Fibroblast of skin of right biceps (primary cell): Measurements from ENCODE around the gene ZBTB3.
"Not testable (repeated sequence)": the region's sequence is repeated elsewhere in the genome, so short reads cannot be mapped to it uniquely, and the experiment has no call there.

ENCODE experiments used
- DNase-seq: peaks from one replicate; pipeline ENCODE4 v3.0.0-alpha.2; 2013

Gene ZBTB3

GRCh38 chr11:62713343-62713742, 40.6 kb downstream of the ZBTB3 start:
- DNase-seq: no peak

- DNase-seq: no peak
Observed at GRCh38 chr11:62712861-62713260, 41.1 kb downstream of the ZBTB3 start.

- DNase-seq: no peak
Observed at GRCh38 chr11:62712276-62712812, 41.6 kb downstream of the ZBTB3 start.

GRCh38 chr11:62710001-62710345, 44.0 kb downstream of the ZBTB3 start:
- peak; percentile 14 for DNase-seq

- DNase-seq: peak; percentile 98
Observed at GRCh38 chr11:62709247-62710000, 44.5 kb downstream of the ZBTB3 start.

- no peak for DNase-seq
Observed at GRCh38 chr11:62708793-62709192, 45.2 kb downstream of the ZBTB3 start.

- no peak for DNase-seq
Observed at GRCh38 chr11:62708392-62708791, 45.6 kb downstream of the ZBTB3 start.

- peak; percentile 25 for DNase-seq
Observed at GRCh38 chr11:62707277-62707861, 46.6 kb downstream of the ZBTB3 start, which contains the start of the genes BSCL2 and GNG3. Gene BSCL2, minus strand, starts transcription at chr11:62707424. Its CDS starts 229 bp downstream, at chr11:62707195. Gene GNG3, plus strand, starts transcription at chr11:62707676. Its CDS starts 620 bp downstream, at chr11:62708296.

GRCh38 chr11:62706850-62707247, 47.1 kb downstream of the ZBTB3 start:
- DNase-seq: no peak

GRCh38 chr11:62705880-62706849, 47.8 kb downstream of the ZBTB3 start:
- DNase-seq: peak; percentile 95

- no peak for DNase-seq
Observed at GRCh38 chr11:62705413-62705812, 48.5 kb downstream of the ZBTB3 start.

- not testable (repeated sequence) for DNase-seq
Observed at GRCh38 chr11:62703921-62704320, 50.0 kb downstream of the ZBTB3 start.

- no peak for DNase-seq
Observed at GRCh38 chr11:62702246-62702645, 51.7 kb downstream of the ZBTB3 start.
